LHCN-M2 (cell line): ENCODE results near the gene SCAPER. TPM values are rescaled to one million over a fixed set of nuclear protein-coding genes. Genes with fewer than 3 reads are reported as not detected.
"Not testable (repeated sequence)": the region's sequence is repeated elsewhere in the genome, so short reads cannot be mapped to it uniquely, and the experiment has no call there.

Source experiments
- DNase-seq: peaks from one replicate; pipeline ENCODE4 v3.0.0-alpha.2; 2012; ENCODE audit warnings: low read depth
- total RNA-seq: library from RNA; depleted of rRNA; stranded (reverse); fragments of >200 nt; gene quantifications from 2 replicates; pipeline ENCODE4 v1.2.3, GENCODE V29; 2014

The SCAPER gene
- total RNA-seq, 1 experiment from 2014 or later, result 9.3 TPM

DNA sequence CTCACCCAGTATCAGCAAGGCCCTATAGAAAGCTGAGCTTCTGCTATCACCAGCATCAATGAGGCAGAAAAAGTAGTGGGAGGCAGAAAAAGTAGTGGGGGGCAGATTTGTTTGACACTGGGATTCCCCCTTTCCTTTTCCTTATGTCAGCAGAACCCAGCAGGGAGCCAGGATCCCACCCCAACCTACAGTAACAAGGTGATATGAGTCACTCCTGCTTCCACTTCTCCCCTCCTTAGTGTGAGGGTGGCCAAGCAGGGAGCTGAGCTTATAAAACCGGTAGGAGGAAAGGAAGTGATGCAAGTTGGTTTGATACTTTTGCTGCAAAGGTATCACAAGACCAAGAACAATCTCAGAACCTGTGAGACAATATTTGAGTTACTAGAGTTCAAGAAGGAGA lies 128.7 kb downstream of the SCAPER start:
- no peak for DNase-seq

DNA sequence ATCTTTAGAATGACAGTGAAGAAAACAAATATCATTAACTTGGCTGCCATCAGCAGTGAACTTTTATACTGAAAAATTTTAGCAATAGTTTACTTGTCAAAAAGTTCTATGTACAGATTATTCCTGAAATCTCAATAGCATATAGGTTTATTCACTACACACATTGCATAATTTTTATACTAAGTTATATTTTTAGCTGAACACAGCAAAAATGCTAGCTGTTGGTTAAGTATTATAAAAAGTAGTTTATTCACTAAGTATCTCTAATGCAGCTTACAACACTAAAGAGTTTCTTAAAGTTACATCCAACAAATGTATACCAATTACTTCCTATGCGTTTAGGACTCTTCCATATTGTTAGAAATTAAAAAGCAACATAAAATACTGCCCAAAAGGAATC lies 131.9 kb downstream of the SCAPER start:
- DNase-seq, result no peak

DNA sequence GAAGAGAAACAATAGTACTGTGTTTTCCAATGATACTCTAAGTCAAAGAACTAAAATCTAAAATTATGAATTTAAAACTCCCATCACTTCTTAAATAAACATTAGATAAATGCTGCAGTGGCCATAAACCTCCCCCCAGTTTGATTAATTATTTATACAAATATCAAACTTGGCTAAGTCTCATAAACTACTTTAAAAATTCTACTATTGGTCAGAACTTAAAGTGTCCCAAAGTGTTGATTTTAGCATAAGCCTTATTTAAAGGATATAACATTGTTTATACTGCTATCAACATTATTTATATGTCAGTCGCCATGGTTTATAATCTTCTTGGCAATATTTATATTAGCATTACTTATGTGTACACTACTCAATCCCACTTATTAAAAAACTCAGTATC lies 132.4 kb downstream of the SCAPER start:
- no peak for DNase-seq

DNA sequence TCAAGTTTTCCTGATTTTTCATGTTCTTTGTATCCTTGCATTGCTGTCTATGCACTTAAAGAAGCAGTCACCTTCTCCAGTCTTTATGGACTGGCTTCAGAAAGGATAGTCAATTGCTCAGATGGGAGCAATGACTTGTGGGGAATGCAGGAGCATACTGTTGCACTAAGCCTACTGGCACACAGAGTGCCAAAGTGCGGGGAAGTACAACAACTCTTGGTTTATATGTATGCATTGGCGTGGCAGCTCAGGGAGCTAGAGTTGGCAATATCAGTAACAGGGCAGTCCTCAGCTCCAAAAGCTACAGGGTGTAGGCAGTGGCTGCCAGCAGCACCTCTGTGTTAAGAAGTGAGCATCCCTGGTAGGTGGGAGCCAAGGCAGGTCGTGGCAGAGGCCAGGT lies 141.1 kb downstream of the SCAPER start:
- DNase-seq, result no peak

DNA sequence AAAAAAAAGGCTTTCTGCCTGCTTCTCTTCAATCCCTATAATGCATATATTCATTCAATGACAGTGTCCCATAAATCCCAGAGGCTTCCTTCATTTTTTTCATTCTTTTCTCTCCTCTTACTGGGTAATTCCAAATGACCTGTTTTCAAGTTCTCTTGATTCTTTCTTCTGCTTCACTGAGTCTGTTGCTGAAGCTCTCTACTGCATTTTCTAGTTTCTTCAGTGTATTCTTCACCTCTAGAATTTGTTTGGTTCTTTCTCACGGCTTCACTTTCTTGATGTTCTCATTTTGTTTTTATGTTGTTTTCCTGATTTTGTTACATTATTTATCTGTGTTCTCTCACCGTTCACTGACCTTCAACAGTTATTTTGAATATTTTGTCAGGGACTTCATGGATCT lies 141.6 kb downstream of the SCAPER start:
- DNase-seq, result no peak

DNA sequence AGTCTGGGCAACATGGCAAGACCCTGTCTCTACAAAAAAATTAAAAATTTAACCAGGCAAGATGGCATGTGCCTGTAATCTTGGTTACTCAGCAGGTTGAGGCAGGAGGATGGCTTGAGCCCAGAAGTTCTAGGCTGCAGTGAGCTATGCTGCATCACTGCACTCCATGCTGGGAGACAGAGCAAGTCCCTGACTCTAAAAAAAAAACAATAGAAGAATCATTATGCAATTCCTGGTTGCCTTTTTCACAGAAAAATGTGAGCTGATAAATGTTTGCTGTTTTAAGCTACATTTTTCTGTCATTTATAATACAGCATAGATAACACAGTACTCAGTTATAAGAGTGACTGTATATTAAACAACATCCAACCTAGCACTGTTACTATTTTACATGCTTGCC lies 148.8 kb downstream of the SCAPER start:
- DNase-seq, result no peak

DNA sequence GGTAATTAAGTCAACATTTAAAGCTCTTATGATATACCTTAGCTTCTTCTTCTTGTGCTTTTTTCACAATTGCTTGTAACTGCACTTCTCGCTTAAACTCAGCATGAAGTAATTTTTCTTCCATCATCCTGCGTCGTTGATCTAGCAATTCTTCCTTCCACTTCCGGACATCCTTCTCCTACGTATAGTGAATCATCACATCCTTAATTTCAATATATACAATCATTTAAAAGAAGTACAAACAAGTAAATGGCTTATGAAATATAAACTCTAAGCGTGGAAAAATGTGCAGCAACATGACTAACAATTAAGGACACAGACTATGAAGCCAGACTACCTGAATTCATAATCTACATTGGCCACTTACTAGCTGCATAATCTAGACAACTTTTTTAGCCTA lies 151.4 kb downstream of the SCAPER start:
- no peak for DNase-seq

DNA sequence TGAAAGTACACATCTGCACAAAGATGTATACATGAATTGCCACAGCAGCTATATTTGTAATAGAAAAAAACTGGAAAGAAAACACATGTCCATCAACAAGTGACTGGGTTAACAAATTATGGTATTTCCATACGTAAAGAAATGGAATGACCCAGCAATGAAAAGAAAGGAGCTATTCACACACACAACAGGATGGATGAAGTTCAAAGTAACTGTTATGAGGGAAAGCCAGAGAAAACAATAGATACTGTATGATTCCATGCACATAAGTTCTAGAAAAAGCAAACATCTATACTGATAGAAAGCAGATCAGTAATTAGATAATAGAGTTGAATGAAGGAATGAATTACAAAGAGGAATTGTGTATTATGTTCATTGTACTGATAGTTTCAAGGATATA lies 152.0 kb downstream of the SCAPER start:
- DNase-seq, result no peak

DNA sequence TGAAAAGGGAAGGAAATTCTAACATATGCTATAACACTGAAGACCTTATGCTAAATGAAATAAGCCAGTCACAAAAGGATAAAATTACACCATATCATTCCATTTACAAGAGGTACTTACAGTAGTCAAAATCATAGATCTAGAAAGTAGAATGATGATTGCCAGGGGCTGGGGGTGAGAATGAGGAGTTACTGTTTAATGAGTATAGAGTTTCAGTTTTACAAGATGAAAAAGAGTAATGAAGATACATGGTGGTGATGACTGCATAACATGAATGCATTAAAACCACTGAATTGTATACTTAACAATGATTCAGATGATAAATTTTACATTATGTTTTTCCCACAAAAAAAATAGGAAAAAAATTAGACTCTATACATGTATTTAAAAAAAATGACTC lies 152.6 kb downstream of the SCAPER start:
- DNase-seq, result no peak

DNA sequence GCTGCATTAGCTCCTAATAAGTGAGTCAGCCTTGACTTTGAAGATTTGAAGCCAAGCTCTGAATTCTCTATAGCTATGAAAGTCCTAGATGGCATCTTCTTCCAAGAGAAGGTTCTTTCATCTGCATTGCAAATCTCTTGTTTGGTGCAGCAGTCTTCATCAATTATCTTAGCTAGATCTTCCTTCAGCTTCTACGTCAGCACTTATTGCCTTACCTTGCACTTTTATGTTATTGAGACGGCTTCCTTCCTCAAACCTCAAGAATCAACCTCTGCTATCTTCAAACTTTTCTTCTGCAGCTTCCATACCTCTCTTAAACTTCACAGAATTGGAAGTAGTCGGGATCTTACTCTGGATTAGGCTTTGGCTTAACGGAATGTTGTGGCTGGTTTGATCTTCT lies 167.6 kb downstream of the SCAPER start:
- DNase-seq, result no peak

DNA sequence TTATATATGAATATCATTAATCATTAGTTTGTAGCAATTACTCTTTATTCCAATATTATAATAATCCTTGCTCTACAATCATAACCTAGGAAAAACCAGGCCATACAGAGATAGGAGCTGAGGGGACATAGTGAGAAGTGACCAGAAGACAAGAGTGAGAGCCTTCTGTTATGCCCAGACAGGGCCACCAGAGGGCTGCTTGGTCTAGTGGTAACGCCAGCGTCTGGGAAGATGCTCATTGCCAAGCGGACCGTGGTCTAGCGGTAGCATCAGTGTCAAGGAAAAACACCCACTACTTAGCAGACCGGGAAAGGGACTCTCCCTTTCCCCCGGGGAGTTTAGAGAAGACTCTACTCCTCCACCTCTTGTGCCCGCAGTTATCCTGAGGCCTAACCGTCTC lies 172.8 kb downstream of the SCAPER start:
- peak; percentile 3 for DNase-seq

DNA sequence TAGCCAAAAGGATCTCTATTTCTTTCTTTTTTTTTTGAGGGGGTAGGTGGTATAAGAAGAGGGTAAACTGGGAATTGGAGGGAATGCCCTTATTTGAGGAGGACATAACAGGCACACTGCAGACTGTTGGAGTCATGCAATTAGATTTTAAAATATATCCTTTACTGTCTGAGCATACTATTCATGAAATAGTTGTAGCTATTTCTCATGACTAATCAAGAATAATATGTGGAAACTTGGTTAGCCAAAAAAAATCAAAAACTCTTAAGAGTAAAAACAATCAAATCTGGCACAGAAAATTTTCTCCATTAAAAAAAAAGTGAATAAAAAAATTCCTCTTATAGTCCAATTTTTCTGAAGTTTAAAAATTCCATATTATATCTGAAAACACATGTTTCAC lies 174.9 kb downstream of the SCAPER start:
- peak; percentile 3 for DNase-seq

DNA sequence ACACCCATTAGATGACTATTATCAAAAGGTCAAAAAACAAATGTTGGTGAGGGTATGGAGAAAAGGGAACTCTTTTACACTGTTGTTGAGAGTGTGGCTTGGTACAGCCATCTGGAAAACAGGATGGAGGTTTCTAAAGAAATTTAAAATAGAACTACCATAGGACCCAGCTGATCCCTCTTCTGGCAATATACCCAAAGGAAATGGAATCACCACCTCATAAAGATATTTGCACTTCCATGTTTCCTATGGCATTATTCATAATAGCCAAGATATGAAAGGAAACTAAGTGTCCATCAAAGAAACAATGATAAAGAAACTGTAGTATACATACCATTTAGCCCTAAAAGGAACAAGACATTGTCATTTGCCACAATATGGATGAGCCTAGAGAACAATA lies 186.3 kb downstream of the SCAPER start:
- DNase-seq, result no peak

DNA sequence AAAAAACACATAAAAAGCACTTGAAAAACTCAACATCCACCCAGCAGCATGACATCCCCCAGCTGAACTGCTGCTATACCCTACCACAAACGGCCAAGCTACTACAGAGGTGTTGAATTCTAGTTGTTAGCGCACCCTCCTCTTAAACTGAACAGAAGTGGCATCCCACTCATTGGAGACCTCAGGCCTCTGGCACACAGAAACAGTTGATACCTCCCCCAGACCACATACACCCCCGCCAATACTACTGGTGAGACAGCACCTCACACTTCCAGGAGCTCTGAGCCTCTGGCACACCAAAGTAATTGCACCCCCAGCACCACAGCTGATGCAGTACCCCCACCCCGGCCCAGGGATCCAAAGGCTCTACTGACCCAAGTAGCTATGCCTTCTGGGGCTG lies 190.2 kb downstream of the SCAPER start:
- DNase-seq, result no peak

DNA sequence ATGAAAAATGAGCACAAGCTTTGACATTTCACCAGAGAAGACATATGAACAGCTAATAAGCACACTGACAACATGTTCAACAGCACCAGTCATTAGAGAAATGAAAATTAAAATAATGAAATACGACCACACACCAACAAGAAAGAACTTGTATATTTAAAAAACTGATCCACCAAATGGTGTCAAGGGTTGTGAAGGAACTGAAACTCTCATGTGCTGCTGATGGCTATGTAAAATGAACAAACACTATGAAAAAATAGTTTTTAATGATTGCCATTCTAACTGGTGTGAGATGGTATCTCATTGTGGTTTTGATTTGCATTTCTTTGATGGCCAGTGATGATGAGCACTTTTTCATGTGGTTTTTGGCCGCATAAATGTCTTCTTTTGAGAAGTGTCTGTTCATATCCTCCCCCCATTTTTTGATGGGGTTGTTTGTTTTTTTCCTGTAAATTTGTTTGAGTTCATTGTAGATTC lies 193.8 kb downstream of the SCAPER start:
- no peak for DNase-seq

DNA sequence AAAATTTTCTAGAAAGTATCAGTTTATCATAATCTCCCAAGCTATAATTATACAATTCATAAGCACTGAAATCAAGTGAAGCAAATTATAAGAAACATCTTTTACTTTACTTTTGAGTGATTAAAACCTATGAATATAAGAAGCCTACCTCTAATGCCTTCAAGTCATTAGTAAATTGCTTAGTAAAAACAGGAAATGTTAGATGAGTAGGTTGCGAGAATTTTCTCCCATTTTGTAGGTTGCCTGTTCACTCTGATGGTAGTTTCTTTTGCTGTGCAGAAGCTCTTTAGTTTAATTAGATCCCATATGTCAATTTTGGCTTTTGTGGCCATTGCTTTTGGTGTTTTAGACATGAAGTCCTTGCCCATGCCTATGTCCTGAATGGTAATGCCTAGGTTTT lies 201.1 kb downstream of the SCAPER start:
- DNase-seq, result not testable (repeated sequence)

DNA sequence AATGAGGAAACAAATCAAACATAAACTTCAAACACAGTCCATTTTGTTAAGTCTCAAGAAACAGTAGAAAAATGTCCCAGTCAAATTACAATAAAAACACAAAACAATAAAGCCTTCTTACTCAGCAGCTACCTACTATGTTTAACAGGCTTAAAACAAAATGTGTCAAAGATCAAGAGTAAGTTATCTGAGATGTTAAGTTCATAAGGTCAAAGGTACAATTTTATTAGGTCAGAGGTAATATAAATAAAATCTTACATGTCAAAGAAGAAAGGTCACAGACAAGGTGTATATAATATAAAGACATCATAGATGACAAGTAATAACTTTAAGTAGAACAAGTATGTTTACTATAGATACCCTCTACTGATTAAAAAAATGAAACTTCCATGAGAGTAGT lies 208.3 kb downstream of the SCAPER start:
- no peak for DNase-seq

DNA sequence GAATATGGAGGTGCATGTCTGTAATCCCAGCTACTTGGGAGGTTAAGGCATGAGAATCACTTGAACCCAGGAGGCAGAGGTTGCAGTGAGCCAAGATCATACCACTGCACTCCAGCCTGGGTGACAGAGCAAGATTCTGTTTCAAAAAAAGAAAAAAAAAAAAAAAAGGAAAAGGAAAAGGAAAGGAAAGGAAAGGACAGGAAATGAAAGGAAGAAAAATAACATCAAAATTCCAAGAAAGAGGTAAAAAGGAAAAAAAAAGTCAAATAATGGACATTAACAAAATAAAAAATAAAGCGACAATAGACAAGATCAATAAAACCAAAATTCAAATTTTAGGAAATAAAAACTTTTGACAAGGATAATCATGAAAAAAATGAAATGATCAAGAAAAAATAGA lies 212.6 kb downstream of the SCAPER start:
- not testable (repeated sequence) for DNase-seq

DNA sequence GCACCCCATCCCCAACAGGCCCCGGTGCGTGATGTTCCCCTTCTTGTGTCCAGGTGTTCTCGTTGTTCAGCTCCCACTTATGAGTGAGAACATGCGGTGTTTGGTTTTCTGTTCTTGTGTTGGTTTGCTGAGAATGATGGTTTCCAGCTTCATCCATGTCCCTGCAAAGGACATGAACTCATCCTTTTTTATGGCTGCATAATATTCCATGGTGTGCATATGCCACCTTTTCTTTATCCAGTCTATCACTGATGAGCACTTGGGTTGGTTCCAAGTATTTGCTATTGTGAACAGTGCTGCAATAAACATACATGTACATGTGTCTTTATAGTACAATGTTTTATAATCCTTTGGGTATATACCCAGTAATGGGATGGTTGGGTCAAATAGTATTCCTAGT lies 217.5 kb downstream of the SCAPER start:
- not testable (repeated sequence) for DNase-seq

DNA sequence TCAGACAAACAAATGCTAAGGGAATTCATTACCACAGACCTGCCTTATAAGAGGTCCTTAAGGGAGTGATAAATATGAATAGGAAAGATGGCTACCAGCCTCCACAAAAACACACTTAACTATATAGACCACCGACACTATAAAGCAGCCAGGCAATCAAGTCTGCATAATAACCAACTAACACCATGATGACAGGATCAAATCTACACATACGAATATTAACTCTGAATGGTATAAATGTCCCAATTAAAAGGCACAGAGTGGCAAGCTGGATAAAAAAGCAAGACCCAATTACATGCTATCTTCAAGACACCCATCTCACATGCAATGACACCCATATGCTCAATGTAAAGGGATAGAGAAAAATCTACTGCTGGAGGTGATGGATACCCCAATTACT lies 221.1 kb downstream of the SCAPER start:
- no peak for DNase-seq

DNA sequence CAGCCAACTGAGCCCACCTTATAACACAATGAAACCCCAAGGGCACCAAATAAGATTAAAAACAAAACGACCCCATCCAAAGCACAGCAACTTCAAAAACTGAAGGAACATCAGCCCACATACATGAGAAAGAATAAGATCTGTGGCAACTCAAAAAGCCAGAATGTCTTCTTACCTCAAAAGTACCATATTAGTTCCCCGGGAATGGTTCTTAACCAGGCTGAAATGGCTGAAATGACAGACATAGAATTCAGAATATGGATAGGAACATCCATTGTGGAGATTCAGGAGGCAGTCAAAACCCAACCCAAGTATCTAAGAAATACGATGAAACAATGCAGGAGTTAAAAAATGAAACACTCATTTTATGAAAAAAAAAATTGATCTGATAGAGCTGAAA lies 222.3 kb downstream of the SCAPER start:
- no peak for DNase-seq

DNA sequence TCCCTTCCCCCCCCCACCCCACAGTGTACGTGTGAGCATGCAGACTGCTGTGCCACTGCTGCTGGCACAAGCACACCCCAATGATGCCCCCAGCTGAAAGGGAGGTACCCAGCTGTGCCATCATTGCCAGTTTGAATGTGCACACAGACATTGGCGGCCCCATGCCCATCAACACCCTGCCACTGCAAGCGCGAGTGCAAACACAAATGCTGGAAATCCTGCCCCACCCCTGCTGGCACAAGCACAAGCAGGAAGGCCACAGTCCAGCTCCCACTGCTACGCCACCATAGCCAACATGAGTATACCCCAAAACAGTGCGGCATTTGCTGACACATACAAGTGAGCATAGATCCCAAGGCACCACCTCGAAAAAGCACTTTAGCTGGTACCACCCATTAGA lies 222.9 kb downstream of the SCAPER start:
- no peak for DNase-seq

DNA sequence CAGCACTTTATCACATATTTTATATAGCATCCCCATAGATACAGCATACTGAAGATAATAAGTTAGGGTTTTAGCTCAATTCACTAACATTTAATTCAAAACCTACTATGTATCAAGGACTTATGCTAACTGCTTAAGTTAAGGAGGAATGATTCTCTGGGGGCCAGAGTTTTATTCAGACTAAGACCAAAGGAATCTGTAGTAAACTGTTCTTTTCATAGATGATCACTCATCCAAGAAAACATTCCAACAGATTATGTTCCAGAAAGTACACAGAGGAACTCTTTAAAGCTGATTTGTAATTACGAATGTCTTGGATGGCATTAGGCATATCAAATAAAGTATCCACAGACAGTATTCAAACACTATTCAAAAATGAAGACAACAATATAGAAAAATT lies 226.4 kb downstream of the SCAPER start:
- DNase-seq, result peak; percentile 66

DNA sequence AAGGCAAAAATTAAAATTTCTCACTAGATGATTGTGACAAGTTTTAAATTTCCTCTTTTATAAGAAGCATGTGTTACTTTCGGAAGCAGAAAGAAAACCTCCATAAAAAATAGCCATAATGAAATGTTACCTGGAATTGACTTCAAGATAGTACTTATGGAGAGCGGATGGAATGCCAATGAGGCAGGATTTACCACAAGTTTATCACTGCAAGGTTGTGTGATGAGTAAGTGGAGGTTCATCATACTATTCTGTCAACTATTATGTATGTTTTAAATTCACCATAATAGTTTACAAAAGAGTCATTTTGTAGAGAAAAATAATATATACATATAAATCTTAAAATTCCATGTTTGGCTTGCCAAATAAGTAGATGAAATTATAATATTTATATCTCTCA lies 230.3 kb downstream of the SCAPER start:
- peak; percentile 6 for DNase-seq
